ENCODE data around the gene OR2W3.
A peak's percentile ranks its signal among the peaks of the same experiment; 100 is the strongest.

OR2W3 gene

GRCh38 chr1:247914941-247915662, 19.7 kb downstream of the OR2W3 start:
- DNase-seq (ENCODE audit: low read depth in 2 of 3, low spot score in 2 of 3): no peak

- DNase-seq (ENCODE audit: low read depth in 2 of 3, low spot score in 2 of 3): no peak
Measured at GRCh38 chr1:247919952-247920351, 24.6 kb downstream of the OR2W3 start, which contains the start of gene OR2T8. Gene OR2T8, plus strand, starts transcription at chr1:247920252. Its CDS starts 766 bp downstream, at chr1:247921018.

- no peak for DNase-seq (ENCODE audit: low read depth in 2 of 3, low spot score in 2 of 3)
Measured at GRCh38 chr1:247923941-247924340, 28.6 kb downstream of the OR2W3 start.

GRCh38 chr1:247924868-247925267, 29.5 kb downstream of the OR2W3 start, which contains the start of gene OR2AJ1:
Gene OR2AJ1, plus strand, starts transcription at chr1:247924889. Its CDS starts 8,880 bp downstream, at chr1:247933769.
- DNase-seq (ENCODE audit: low read depth in 2 of 3, low spot score in 2 of 3): no peak

- DNase-seq (ENCODE audit: low read depth in 2 of 3, low spot score in 2 of 3): no peak
Measured at GRCh38 chr1:247933989-247934388, 38.6 kb downstream of the OR2W3 start.

- DNase-seq (ENCODE audit: low read depth in 2 of 3, low spot score in 2 of 3): no peak
Measured at GRCh38 chr1:247935781-247936180, 40.4 kb downstream of the OR2W3 start.

GRCh38 chr1:247936415-247936814, 41.0 kb downstream of the OR2W3 start:
- DNase-seq (ENCODE audit: low read depth in 2 of 3, low spot score in 2 of 3): no peak

GRCh38 chr1:247936965-247937734, 41.8 kb downstream of the OR2W3 start:
- peak; percentile 80 to 87 (median 87) for DNase-seq (ENCODE audit: low read depth in 2 of 3, low spot score in 2 of 3)

GRCh38 chr1:247942624-247943023, 47.2 kb downstream of the OR2W3 start:
- no peak for DNase-seq (ENCODE audit: low read depth in 2 of 3, low spot score in 2 of 3)

Data from activated CD8-positive, alpha-beta memory T cell treated with anti-CD3 and anti-CD28 coated beads for 48 hours (primary cell).